HepG2 (cell line): Measurements from ENCODE around the gene KHK. TPM values are rescaled to one million over a fixed set of nuclear protein-coding genes. Genes with fewer than 3 reads are reported as not detected.

Experiments used
- FLYWCH1 ChIP-seq: sonication (generic); formaldehyde crosslinking; IDR thresholded peaks from 2 replicates; pipeline ENCODE4 v1.8.1; 2023; ENCODE audit warnings: mild to moderate bottlenecking, missing genetic modification reagents
- GATA4 ChIP-seq: sonication (generic); IDR thresholded peaks from 2 replicates; pipeline ENCODE4 v1.6.1; 2016; ENCODE audit warnings: antibody characterized with exemption, low read depth, borderline replicate concordance
- HHEX ChIP-seq: IDR thresholded peaks from 2 replicates; pipeline ENCODE4 v1.6.1; 2016; ENCODE audit warnings: control low read depth
- JDP2 ChIP-seq: sonication (generic); formaldehyde crosslinking; IDR thresholded peaks from 2 replicates; pipeline ENCODE4 v1.8.1; 2022; ENCODE audit warnings: missing genetic modification reagents, borderline replicate concordance
- MBD4 ChIP-seq: IDR thresholded peaks from 2 replicates; pipeline ENCODE4 v1.6.1; 2012; ENCODE audit warnings: low read length, inconsistent platforms, borderline replicate concordance
- MBNL3 ChIP-seq: fragments of 250-450 bp; sonication (Bioruptor Pico); conservative IDR thresholded peaks from 2 replicates; pipeline ENCODE4 v1.8.0; 2022; ENCODE audit warnings: mild to moderate bottlenecking, inconsistent platforms
- PITX1 ChIP-seq: sonication (generic); formaldehyde crosslinking; IDR thresholded peaks from 2 replicates; pipeline ENCODE4 v1.5.1; 2020; ENCODE audit warnings: mild to moderate bottlenecking, missing genetic modification reagents
- ZFP36L1 ChIP-seq: sonication (generic); formaldehyde crosslinking; IDR thresholded peaks from 2 replicates; pipeline ENCODE4 v1.8.0; 2022; ENCODE audit warnings: mild to moderate bottlenecking, missing genetic modification reagents, moderate library complexity
- ZNF34 ChIP-seq: sonication (generic); formaldehyde crosslinking; IDR thresholded peaks from 2 replicates; pipeline ENCODE4 v1.4.0; 2020; ENCODE audit warnings: mild to moderate bottlenecking, missing genetic modification reagents, borderline replicate concordance
- ZNF484 ChIP-seq: sonication (generic); formaldehyde crosslinking; IDR thresholded peaks from 2 replicates; pipeline ENCODE4 v1.5.1; 2020; ENCODE audit warnings: mild to moderate bottlenecking, low read depth, missing genetic modification reagents, borderline replicate concordance
- ZNF790 ChIP-seq: sonication (generic); formaldehyde crosslinking; IDR thresholded peaks from 2 replicates; pipeline ENCODE4 v1.8.0; 2022; ENCODE audit warnings: missing genetic modification reagents, mild to moderate bottlenecking, borderline replicate concordance
- ZNF850 ChIP-seq: sonication (generic); formaldehyde crosslinking; conservative IDR thresholded peaks from 2 replicates; pipeline ENCODE4 v1.9.0; 2021; ENCODE audit warnings: mild to moderate bottlenecking, missing genetic modification reagents
- polyA plus RNA-seq, 8 experiments: library from polyadenylated mRNA; depleted of rRNA in 3 of 8; stranded (reverse) in 7 of 8; unstranded in 1 of 8; fragments of >200 nt; fragmentation: Illumina TruSeq in 4 of 8; extraction: Trizol in 4 of 8; gene quantifications; 2 replicates each; pipeline versions ENCODE4 v1.2.1 to v1.2.3, GENCODE V29; 2011 to 2016; ENCODE audit warnings: low read depth in 4 of 8, missing spikeins in 1 of 8, mixed read lengths in 1 of 8; ENCODE audit not compliant: insufficient read depth in 1 of 8
- total RNA-seq, 5 experiments: library from RNA; depleted of rRNA; stranded (reverse); fragments of >200 nt; fragmentation: Illumina TruSeq; extraction: Trizol; gene quantifications; 2 replicates each; pipeline ENCODE4 v1.2.3, GENCODE V29; 2016; ENCODE audit warnings: low read depth in 1 of 5
- TF ChIP-seq, protein P1 (sequence below): sonication (generic); formaldehyde crosslinking; IDR thresholded peaks from 2 replicates; pipeline ENCODE4 v1.8.1; 2023; ENCODE audit warnings: mild to moderate bottlenecking, missing genetic modification reagents, borderline replicate concordance
- TF ChIP-seq, protein P2 (sequence below): sonication (generic); formaldehyde crosslinking; IDR thresholded peaks from 2 replicates; pipeline ENCODE4 v1.5.1; 2020; ENCODE audit warnings: missing genetic modification reagents, mild to moderate bottlenecking, borderline replicate concordance
- TF ChIP-seq, protein P3 (sequence below): sonication (generic); formaldehyde crosslinking; IDR thresholded peaks from 2 replicates; pipeline ENCODE4 v1.5.0; 2020; ENCODE audit warnings: missing genetic modification reagents
- TF ChIP-seq, protein P4 (sequence below): sonication (generic); formaldehyde crosslinking; conservative IDR thresholded peaks from 2 replicates; pipeline ENCODE4 v1.8.0; 2022; ENCODE audit warnings: low read depth, missing genetic modification reagents
- TF ChIP-seq, protein P5 (sequence below): sonication (generic); formaldehyde crosslinking; IDR thresholded peaks from 2 replicates; pipeline ENCODE4 v1.5.1; 2020; ENCODE audit warnings: missing genetic modification reagents, mild to moderate bottlenecking, borderline replicate concordance
- TF ChIP-seq, protein P6 (sequence below): sonication (generic); formaldehyde crosslinking; IDR thresholded peaks from 2 replicates; pipeline ENCODE4 v1.4.0; 2020; ENCODE audit warnings: low read depth, mild to moderate bottlenecking, missing genetic modification reagents

Gene KHK
- total and polyA plus RNA-seq, 2 of the 13 experiments (the other 11 are each of a cell fraction or from before 2014, with no cell fraction given): 40.9 to 99.2 TPM

DNA sequence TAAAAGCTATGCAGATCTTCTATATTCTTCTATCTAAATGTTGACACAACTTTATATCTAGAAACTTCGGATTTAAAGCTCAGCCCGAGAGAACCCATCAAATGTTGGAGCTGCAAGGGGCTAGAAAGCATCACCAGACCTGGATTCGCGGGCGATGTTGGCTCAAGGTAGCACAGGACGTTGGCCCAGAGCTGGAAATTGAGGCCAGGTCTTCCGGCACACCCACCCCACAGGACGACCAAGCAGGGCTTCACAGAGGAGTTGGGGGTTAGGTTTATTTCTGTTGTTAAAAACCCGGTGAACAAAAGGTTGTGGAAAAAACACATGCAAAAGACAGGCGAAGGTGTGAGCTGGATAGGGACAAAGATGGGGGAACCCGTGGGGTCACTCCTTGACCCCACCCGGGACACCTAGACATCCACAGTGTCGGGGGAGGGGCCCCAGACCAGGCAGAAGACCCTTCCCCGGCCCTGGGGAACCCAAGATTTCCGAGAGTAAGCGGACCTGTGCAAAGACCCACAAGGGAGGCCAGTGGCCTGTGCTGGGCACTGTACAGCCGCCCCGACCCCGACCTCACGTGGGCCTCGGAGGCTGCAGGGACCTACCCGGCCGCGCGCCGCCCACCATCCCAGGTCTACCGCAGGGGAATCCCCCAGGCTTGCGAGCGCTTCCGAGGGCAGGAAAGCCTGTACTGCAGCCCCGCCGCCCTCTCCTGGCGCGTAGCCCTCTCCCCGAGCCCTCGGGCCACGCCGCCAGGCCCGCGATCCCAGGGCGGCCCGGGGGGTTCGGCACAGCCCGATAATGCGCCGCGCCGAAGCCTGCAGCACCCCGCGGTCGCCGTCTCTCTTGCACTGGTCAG is 36.9 kb upstream of the KHK start (continued):
- TF ChIP-seq ZNF34 (CRISPR knock-in tag) (0 out of 2 replicates have a peak, but pooled peaks have one; percentile 3), MBD4 (no peak), PITX1 (CRISPR knock-in tag) (peak; percentile 59; the same call in 1 of the 2 replicates), FLYWCH1 (CRISPR knock-in tag) (peak; percentile 84; the same call in 1 of the 2 replicates), HHEX (CRISPR knock-in tag) (no peak), ZNF790 (CRISPR knock-in tag) (peak; percentile 56; the same call in 1 of the 2 replicates), ZFP36L1 (CRISPR knock-in tag) (no peak), MBNL3 (CRISPR knock-in tag) (no peak), ZNF484 (CRISPR knock-in tag) (no peak), JDP2 (CRISPR knock-in tag) (peak; percentile 12; the same call in 1 of the 2 replicates), GATA4 (no peak), ZNF850 (CRISPR knock-in tag) (no peak)
- TF ChIP-seq, protein P1, sequence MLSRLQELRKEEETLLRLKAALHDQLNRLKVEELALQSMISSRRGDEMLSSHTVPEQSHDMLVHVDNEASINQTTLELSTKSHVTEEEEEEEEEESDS (CRISPR knock-in tag): 0 out of 2 replicates have a peak, but pooled peaks have one; percentile 12
- TF ChIP-seq, protein P2, sequence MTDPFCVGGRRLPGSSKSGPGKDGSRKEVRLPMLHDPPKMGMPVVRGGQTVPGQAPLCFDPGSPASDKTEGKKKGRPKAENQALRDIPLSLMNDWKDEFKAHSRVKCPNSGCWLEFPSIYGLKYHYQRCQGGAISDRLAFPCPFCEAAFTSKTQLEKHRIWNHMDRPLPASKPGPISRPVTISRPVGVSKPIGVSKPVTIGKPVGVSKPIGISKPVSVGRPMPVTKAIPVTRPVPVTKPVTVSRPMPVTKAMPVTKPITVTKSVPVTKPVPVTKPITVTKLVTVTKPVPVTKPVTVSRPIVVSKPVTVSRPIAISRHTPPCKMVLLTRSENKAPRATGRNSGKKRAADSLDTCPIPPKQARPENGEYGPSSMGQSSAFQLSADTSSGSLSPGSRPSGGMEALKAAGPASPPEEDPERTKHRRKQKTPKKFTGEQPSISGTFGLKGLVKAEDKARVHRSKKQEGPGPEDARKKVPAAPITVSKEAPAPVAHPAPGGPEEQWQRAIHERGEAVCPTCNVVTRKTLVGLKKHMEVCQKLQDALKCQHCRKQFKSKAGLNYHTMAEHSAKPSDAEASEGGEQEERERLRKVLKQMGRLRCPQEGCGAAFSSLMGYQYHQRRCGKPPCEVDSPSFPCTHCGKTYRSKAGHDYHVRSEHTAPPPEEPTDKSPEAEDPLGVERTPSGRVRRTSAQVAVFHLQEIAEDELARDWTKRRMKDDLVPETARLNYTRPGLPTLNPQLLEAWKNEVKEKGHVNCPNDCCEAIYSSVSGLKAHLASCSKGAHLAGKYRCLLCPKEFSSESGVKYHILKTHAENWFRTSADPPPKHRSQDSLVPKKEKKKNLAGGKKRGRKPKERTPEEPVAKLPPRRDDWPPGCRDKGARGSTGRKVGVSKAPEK (CRISPR knock-in tag): peak; percentile 86; the same call in 1 of the 2 replicates
- TF ChIP-seq, protein P3, sequence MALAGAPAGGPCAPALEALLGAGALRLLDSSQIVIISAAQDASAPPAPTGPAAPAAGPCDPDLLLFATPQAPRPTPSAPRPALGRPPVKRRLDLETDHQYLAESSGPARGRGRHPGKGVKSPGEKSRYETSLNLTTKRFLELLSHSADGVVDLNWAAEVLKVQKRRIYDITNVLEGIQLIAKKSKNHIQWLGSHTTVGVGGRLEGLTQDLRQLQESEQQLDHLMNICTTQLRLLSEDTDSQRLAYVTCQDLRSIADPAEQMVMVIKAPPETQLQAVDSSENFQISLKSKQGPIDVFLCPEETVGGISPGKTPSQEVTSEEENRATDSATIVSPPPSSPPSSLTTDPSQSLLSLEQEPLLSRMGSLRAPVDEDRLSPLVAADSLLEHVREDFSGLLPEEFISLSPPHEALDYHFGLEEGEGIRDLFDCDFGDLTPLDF (CRISPR knock-in tag): no peak
- TF ChIP-seq, protein P4, sequence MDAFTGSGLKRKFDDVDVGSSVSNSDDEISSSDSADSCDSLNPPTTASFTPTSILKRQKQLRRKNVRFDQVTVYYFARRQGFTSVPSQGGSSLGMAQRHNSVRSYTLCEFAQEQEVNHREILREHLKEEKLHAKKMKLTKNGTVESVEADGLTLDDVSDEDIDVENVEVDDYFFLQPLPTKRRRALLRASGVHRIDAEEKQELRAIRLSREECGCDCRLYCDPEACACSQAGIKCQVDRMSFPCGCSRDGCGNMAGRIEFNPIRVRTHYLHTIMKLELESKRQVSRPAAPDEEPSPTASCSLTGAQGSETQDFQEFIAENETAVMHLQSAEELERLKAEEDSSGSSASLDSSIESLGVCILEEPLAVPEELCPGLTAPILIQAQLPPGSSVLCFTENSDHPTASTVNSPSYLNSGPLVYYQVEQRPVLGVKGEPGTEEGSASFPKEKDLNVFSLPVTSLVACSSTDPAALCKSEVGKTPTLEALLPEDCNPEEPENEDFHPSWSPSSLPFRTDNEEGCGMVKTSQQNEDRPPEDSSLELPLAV: 0 out of 2 replicates have a peak, but pooled peaks have one; percentile 9
- TF ChIP-seq, protein P5, sequence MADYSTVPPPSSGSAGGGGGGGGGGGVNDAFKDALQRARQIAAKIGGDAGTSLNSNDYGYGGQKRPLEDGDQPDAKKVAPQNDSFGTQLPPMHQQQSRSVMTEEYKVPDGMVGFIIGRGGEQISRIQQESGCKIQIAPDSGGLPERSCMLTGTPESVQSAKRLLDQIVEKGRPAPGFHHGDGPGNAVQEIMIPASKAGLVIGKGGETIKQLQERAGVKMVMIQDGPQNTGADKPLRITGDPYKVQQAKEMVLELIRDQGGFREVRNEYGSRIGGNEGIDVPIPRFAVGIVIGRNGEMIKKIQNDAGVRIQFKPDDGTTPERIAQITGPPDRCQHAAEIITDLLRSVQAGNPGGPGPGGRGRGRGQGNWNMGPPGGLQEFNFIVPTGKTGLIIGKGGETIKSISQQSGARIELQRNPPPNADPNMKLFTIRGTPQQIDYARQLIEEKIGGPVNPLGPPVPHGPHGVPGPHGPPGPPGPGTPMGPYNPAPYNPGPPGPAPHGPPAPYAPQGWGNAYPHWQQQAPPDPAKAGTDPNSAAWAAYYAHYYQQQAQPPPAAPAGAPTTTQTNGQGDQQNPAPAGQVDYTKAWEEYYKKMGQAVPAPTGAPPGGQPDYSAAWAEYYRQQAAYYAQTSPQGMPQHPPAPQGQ (CRISPR knock-in tag): no peak
- TF ChIP-seq, protein P6, sequence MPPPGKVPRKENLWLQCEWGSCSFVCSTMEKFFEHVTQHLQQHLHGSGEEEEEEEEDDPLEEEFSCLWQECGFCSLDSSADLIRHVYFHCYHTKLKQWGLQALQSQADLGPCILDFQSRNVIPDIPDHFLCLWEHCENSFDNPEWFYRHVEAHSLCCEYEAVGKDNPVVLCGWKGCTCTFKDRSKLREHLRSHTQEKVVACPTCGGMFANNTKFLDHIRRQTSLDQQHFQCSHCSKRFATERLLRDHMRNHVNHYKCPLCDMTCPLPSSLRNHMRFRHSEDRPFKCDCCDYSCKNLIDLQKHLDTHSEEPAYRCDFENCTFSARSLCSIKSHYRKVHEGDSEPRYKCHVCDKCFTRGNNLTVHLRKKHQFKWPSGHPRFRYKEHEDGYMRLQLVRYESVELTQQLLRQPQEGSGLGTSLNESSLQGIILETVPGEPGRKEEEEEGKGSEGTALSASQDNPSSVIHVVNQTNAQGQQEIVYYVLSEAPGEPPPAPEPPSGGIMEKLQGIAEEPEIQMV (CRISPR knock-in tag): peak; percentile 80
